Activated T-helper 1 cell treated with anti-CD3 and anti-CD28 coated beads, Interleukin-12 subunit alpha, Interleukin-12 subunit beta, Interleukin-2, Interleukin-4 antibody, amounts not matched to agents 30 ng/mL and 10 ng/mL and 1 ng/mL, durations not matched to agents 14 hours and 24 hours and 36 hours (primary cell): ENCODE measurements around the gene MMD. TPM values are rescaled to one million over a fixed set of nuclear protein-coding genes. Genes with fewer than 3 reads are reported as not detected.
"Not testable (repeated sequence)": the region's sequence is repeated elsewhere in the genome, so short reads cannot be mapped to it uniquely, and the experiment has no call there.

Source experiments
- DNase-seq: peaks from one replicate; pipeline ENCODE4 v3.0.0; 2021; ENCODE audit warnings: low spot score
- H3K27ac Mint-ChIP-seq: one replicate; pipeline ENCODE4 v1.8.0; 2021; ENCODE audit warnings: mild to moderate bottlenecking, mixed read lengths
- H3K27me3 Mint-ChIP-seq: one replicate; pipeline ENCODE4 v1.8.0; 2022; ENCODE audit warnings: mild to moderate bottlenecking, moderate library complexity, mixed read lengths; ENCODE audit not compliant: insufficient read depth
- H3K36me3 Mint-ChIP-seq: one replicate; pipeline ENCODE4 v1.8.0; 2021; ENCODE audit warnings: low read depth, mixed read lengths
- H3K4me1 Mint-ChIP-seq: one replicate; pipeline ENCODE4 v1.8.0; 2021; ENCODE audit warnings: low read depth, mixed read lengths
- H3K4me3 Mint-ChIP-seq: one replicate; pipeline ENCODE4 v1.8.0; 2021; ENCODE audit warnings: mild to moderate bottlenecking, moderate library complexity, mixed read lengths
- H3K9me3 Mint-ChIP-seq: one replicate; pipeline ENCODE4 v1.8.0; 2021; ENCODE audit warnings: mixed read lengths
- intact Hi-C: fragments of 100-400 bp; cut with micrococcal nuclease; formaldehyde crosslinking; loops from one replicate; pipeline ENCODE4 v1.15.1; 2024
- total RNA-seq: library from RNA; stranded (reverse); gene quantifications from 2 replicates; pipeline ENCODE4 v1.2.3, GENCODE V29; 2022

Gene MMD
- 24.1 and 24.6 TPM in 2 replicates for total RNA-seq

DNA sequence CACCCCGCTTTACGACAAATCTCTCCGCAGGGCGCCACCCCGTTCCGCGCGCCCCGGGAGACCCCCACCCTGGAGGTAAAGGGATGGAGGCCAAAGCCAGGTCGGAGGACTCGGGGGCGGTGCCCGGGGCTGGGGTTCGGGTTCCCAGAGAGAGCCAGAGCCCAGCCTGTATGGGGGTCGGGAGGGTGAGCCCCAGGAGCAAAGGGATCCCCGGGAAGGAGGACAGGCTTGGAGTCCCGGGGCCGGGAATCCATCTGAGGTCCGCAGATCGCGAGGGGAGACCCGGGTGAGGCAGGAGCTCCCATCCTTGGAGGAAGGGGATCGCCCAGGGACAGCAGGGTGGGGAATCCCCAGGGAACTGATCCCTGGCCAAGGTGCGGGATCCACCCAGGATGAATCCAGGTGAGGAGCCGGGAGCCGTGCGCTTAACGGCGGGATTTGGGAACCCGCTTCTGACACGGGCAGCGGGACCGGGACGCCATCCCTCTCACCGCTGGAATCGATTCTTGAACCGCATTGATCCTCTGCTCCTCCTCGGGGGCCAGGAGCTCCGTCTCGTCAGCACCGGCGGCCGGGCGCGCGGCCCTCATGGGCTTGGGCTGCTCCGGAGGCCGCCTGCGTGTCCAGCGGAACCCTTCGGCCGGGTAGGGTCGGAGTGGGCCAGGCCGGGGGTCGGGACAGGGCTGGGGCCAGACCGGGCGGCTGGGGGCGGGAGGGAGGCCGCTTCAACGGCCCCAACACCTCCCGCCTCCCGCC is at the start of gene MMD:
TSS of gene MMD (minus strand) at position 657 of the 756 bp plus-strand sequence. CDS start at position 517, 140 bp downstream.
- Mint-ChIP-seq H3K27me3 (peaks cover 19% of the 10 kb centered on the region), H3K9me3 (no peaks in the 10 kb centered on the region), H3K4me1 (peaks cover 53% of the 10 kb centered on the region), H3K4me3 (peak within 1 kb of the TSS; percentile 93), H3K36me3 (peaks cover 17% of the 10 kb centered on the region), H3K27ac (peak within 1 kb of the TSS; percentile 93)
- intact Hi-C loops, result loop anchor here (2.0 to 5.0 kb wide), 4 partner anchors 77 to 1411 kb away; partner anchors contain the start of genes C17orf67, DGKE and SMIM36
- DNase-seq, result no peak

DNA sequence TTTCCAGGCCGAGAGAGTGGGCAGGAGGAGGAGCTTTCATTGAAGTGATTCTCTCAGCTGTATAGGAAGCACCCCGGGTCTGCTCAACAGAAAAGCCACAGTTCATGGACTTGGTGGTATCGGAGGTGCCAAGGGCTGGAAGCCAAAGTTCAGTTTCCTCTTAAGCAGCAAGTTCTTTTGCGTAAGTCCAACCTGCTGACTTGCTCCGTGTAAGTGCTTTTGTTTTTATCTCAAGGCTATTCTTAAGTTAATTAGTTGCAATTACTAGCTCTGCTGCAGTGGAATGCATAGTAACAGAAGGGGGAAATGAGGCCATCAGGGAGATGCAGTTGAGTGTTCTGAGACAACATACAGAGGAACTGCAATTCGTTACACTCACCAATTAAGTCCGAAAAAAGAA is 45.0 kb upstream of the MMD start:
- Mint-ChIP-seq H3K36me3 (no peaks in the 10 kb centered on the region), H3K27ac (no peak overlapping the region), H3K27me3 (peaks cover 9% of the 10 kb centered on the region), H3K9me3 (no peaks in the 10 kb centered on the region), H3K4me1 (peaks cover 8% of the 10 kb centered on the region), H3K4me3 (no peak overlapping the region)
- no peak for DNase-seq
- intact Hi-C loops, result no loop called here

GRCh38 chr17:55465771-55466170 is 44.1 kb upstream of the MMD start:
- H3K27me3 Mint-ChIP-seq, H3K27ac Mint-ChIP-seq, DNase-seq, H3K4me1 Mint-ChIP-seq, H3K9me3 Mint-ChIP-seq, intact Hi-C loops, H3K36me3 Mint-ChIP-seq, H3K4me3 Mint-ChIP-seq: not testable (repeated sequence)

DNA sequence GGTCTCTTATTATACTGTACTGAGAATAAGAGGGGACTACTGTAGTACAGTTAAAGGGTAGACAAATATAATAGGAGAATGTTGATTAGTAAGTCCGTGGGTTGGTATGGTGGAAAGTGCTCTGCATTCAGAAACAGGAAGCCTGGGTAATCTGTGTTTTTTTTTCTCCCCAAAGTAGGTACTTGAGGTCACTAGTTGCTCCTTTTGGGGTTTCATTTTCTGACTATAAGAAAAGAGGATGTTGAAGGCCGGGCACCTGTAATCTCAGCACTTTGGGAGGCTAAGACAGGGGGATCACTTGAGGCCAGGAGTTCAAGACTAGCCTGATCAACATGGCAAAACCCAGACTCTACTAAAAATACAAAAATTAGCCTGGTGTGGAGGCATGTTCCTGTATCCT is 42.0 kb upstream of the MMD start:
- peaks cover 16% of the 10 kb centered on the region for H3K4me1 Mint-ChIP-seq
- peaks cover 6% of the 10 kb centered on the region for H3K27me3 Mint-ChIP-seq
- H3K27ac Mint-ChIP-seq, result no peak overlapping the region
- H3K4me3 Mint-ChIP-seq, result no peak overlapping the region
- no peak for DNase-seq
- H3K36me3 Mint-ChIP-seq, result no peaks in the 10 kb centered on the region
- intact Hi-C loops, result loop anchor here (2.0 kb wide), 1 partner anchor 41 kb away; no protein-coding TSS in a partner anchor
- H3K9me3 Mint-ChIP-seq, result no peaks in the 10 kb centered on the region

DNA sequence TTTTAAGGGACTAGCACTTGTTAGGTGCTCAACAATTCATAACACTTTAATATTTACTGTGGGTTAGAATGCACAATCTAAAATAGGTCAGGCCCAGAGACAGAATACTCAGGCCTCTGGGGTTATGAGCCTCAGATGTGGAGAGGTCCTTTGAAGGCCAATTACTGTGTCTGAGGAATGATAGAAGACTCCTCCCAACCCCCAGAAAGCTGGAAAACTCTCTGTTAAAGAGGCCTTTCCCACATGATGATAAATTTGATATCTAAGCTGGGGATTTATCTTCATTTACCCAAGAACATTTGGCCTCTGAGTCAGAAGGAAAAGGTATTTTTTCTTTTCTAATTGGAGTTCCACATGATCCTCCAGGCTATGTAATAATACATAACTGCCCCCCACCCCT is 41.1 kb upstream of the MMD start:
- Mint-ChIP-seq H3K27me3 (peaks cover 6% of the 10 kb centered on the region), H3K4me1 (peaks cover 18% of the 10 kb centered on the region), H3K9me3 (no peaks in the 10 kb centered on the region), H3K4me3 (no peak overlapping the region), H3K27ac (no peak overlapping the region), H3K36me3 (no peaks in the 10 kb centered on the region)
- intact Hi-C loops, result loop anchor here (2.0 kb wide), 1 partner anchor 40 kb away; no protein-coding TSS in a partner anchor
- DNase-seq, result no peak

- Mint-ChIP-seq H3K27ac (no peak overlapping the region), H3K36me3 (no peaks in the 10 kb centered on the region), H3K27me3 (peaks cover 6% of the 10 kb centered on the region), H3K4me3 (no peak overlapping the region), H3K4me1 (peaks cover 18% of the 10 kb centered on the region), H3K9me3 (no peaks in the 10 kb centered on the region)
- intact Hi-C loops, result loop anchor here (2.0 kb wide), 1 partner anchor 39 kb away; no protein-coding TSS in a partner anchor
- DNase-seq, result no peak
These were observed 40.6 kb upstream of the MMD start for GRCh38 chr17:55462234-55462633.

DNA sequence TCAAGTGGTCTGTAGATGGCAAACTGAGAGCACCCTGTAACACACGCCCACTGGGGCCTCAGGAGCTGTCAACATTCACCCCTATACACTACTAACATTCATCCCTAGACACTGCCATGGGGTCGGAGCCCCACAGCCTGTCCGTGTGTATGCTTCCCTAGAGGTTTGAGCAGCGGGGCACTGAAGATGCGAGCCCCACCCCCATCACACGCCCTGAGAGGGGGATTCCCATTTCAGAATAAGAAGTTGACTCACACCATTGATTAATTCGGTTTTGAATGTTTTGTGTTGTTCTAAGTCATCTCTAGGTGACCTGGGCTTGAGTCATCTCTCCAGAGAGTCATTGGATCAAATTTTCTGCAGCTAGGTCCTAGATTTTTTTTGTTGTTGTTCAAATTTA is 37.3 kb upstream of the MMD start:
- Mint-ChIP-seq H3K36me3 (no peaks in the 10 kb centered on the region), H3K27ac (no peak overlapping the region), H3K4me3 (no peak overlapping the region), H3K27me3 (peaks cover 5% of the 10 kb centered on the region), H3K9me3 (no peaks in the 10 kb centered on the region), H3K4me1 (peaks cover 18% of the 10 kb centered on the region)
- DNase-seq, result peak; percentile 1
- intact Hi-C loops, result loop anchor here (2.0 kb wide), 1 partner anchor 26 kb away; no protein-coding TSS in a partner anchor

DNA sequence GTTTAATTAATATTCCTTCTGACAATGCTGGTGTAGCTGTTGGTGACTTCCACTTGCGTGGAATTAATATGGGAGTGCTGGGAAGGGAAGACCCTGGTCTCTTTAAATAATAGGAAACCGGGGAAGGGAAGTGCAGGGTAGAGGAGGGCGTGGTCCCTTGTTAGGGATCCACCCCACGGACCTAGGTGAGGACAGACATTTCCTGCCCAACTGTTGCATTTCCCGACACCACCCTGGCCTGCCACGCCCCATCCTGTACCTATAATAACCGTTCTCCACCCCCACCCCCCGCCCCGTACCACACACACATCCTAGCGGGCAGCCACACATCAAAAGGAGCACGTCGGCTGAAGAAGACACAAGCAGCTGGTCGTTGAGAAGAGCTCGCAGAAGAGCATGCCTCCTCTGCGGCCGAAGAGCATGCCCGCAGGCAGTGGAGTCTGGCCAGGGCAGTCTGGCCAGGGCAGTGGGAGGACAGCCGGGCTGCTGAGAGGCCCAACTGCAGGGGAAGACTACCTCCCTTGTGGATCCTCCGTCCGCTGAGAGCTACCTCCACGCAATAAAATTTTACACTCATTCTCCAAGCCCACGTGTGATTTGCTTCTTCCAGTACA is 36.8 kb upstream of the MMD start:
- intact Hi-C loops, result loop anchor here (2.0 kb wide), 1 partner anchor 26 kb away; no protein-coding TSS in a partner anchor
- Mint-ChIP-seq H3K9me3 (no peaks in the 10 kb centered on the region), H3K27me3 (peaks cover 5% of the 10 kb centered on the region), H3K36me3 (no peaks in the 10 kb centered on the region), H3K4me1 (peaks cover 12% of the 10 kb centered on the region), H3K27ac (no peak overlapping the region), H3K4me3 (no peak overlapping the region)
- no peak for DNase-seq

GRCh38 chr17:55456307-55457240 is 34.9 kb upstream of the MMD start:
- intact Hi-C loops, result no loop called here
- Mint-ChIP-seq H3K4me1 (peaks cover 21% of the 10 kb centered on the region), H3K9me3 (no peaks in the 10 kb centered on the region), H3K27me3 (peaks cover 3% of the 10 kb centered on the region), H3K27ac (no peak overlapping the region), H3K36me3 (no peaks in the 10 kb centered on the region), H3K4me3 (no peak overlapping the region)
- no peak for DNase-seq

- no peak for DNase-seq
These were observed 33.4 kb upstream of the MMD start for GRCh38 chr17:55454906-55455474.

DNA sequence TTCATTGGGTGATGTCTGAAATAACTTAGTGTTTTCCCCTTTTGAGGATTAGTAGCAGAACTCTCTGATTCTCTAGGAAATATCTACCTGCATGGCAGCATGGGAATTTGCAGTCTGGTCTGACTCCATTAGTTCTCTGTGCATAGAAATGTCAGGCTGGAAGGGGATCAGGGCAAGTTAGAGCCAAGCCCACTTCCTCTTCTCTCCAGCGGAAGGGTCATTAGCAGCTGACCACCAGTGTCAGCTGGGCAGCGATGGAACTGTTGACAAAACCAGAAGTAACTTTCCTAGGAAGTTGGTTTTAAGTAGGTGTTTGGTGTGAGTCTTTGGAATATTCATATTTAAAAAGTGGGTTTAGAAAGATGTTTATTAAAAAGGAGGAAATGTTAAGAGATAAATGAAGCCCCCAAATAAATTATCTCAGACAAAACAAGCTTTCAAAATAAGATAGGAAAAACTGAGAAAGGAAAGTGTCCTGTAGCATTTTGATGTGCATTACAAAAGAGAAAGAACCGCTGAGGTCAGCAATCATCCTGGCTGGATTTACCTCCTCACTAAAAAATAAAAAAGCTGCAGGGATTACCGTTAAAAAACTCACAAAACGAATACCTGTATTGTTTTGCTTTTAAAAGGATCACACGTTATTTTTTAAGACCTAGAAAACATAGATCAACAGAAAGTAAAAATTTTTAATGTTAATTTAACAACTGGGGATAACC is 32.4 kb upstream of the MMD start:
- H3K9me3 Mint-ChIP-seq, result no peaks in the 10 kb centered on the region
- H3K36me3 Mint-ChIP-seq, result no peaks in the 10 kb centered on the region
- peaks cover 5% of the 10 kb centered on the region for H3K27me3 Mint-ChIP-seq
- no peak for DNase-seq
- H3K4me1 Mint-ChIP-seq, result peaks cover 23% of the 10 kb centered on the region
- H3K4me3 Mint-ChIP-seq, result no peak overlapping the region
- no peak overlapping the region for H3K27ac Mint-ChIP-seq
- intact Hi-C loops, result no loop called here

More at GRCh38 chr17:55454906-55455474, 33.4 kb upstream of the MMD start:
- intact Hi-C loops, result no loop called here
- peaks cover 5% of the 10 kb centered on the region for H3K27me3 Mint-ChIP-seq
- H3K36me3 Mint-ChIP-seq, result no peaks in the 10 kb centered on the region
- H3K9me3 Mint-ChIP-seq, result no peaks in the 10 kb centered on the region
- H3K27ac Mint-ChIP-seq, result no peak overlapping the region
- H3K4me1 Mint-ChIP-seq, result peaks cover 27% of the 10 kb centered on the region
- no peak overlapping the region for H3K4me3 Mint-ChIP-seq
